Measurements from ENCODE around the gene DNMT3L.

DNA sequence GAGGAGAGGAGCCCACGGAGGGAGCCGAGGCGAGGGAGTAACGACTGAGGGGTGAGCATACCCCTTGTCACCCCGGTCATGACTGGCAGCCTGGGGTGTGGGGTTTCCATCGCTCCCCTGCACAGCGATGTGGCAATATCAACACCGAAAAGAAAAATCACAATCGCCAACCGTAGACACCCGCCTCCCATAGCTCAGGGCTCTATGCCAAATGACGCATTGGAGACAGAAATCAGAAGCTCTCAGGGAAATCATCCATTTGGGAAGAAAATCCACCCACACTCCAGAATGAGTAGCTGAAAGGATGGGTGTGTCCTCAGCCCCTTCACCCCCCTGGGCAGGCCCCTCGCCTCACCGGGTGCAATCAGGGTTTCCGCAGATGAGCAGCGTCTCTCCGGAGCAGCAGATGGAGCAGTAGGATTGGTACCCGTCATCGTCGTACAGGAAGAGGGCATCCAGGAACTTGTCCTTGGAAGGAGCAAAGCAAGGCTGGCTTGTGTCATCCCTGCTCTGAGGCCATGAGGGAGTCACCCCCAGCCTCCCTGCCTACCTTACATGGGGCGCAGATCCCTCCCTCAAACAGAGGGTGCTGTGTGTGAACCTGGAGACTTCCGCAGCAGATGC is 2.5 kb downstream of the DNMT3L start:
- TF ChIP-seq, protein P1, sequence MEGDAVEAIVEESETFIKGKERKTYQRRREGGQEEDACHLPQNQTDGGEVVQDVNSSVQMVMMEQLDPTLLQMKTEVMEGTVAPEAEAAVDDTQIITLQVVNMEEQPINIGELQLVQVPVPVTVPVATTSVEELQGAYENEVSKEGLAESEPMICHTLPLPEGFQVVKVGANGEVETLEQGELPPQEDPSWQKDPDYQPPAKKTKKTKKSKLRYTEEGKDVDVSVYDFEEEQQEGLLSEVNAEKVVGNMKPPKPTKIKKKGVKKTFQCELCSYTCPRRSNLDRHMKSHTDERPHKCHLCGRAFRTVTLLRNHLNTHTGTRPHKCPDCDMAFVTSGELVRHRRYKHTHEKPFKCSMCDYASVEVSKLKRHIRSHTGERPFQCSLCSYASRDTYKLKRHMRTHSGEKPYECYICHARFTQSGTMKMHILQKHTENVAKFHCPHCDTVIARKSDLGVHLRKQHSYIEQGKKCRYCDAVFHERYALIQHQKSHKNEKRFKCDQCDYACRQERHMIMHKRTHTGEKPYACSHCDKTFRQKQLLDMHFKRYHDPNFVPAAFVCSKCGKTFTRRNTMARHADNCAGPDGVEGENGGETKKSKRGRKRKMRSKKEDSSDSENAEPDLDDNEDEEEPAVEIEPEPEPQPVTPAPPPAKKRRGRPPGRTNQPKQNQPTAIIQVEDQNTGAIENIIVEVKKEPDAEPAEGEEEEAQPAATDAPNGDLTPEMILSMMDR (IDR thresholded peaks at IDR 0.05; ENCODE audit: poor library complexity) = no peak
- TF ChIP-seq EZH2phosphoT487 (IDR thresholded peaks at IDR 0.05; ENCODE audit: low read depth, severe bottlenecking, unreplicated experiment) = no peak
